IMR-90 (cell line): ENCODE data around the gene LIG1.

ENCODE experiments used
- BHLHE40 ChIP-seq: fragments of 150-350 bp; IDR thresholded peaks from 2 replicates; pipeline ENCODE4 v1.6.1; 2016; ENCODE audit warnings: mild to moderate bottlenecking, low read depth, low read length
- CHD1 ChIP-seq: IDR thresholded peaks from 2 replicates; pipeline ENCODE4 v1.6.1; 2012; ENCODE audit warnings: low read depth, low read length, improper control_type of control experiment
- CTCF ChIP-seq: conservative IDR thresholded peaks from 2 replicates; pipeline ENCODE4 v1.5.1; 2012; ENCODE audit warnings: mild to moderate bottlenecking, low read depth, low read length, improper control_type of control experiment
- FOS ChIP-seq: fragments of 150-350 bp; IDR thresholded peaks from 2 replicates; pipeline ENCODE4 v1.6.1; 2016; ENCODE audit warnings: low read depth, low read length
- MXI1 ChIP-seq: IDR thresholded peaks from 2 replicates; pipeline ENCODE4 v1.6.1; 2012; ENCODE audit warnings: low read depth, mild to moderate bottlenecking, low read length, moderate library complexity, borderline replicate concordance
- NFE2L2 ChIP-seq: fragments of 150-350 bp; IDR thresholded peaks from 2 replicates; pipeline ENCODE4 v1.6.1; 2016; ENCODE audit warnings: low read depth, mild to moderate bottlenecking, low read length
- POLR2A ChIP-seq: IDR thresholded peaks from 2 replicates; pipeline ENCODE4 v1.6.1; 2012; ENCODE audit warnings: mild to moderate bottlenecking, low read depth, low read length
- RAD21 ChIP-seq: IDR thresholded peaks from 2 replicates; pipeline ENCODE4 v1.6.1; 2012; ENCODE audit warnings: low read length, improper control_type of control experiment
- RCOR1 ChIP-seq: IDR thresholded peaks from 2 replicates; pipeline ENCODE4 v1.6.1; 2012; ENCODE audit warnings: mild to moderate bottlenecking, low read length, improper control_type of control experiment; ENCODE audit not compliant: insufficient replicate concordance
- SMC3 ChIP-seq: fragments of 150-350 bp; IDR thresholded peaks from 2 replicates; pipeline ENCODE4 v1.6.1; 2016; ENCODE audit warnings: low read depth, mild to moderate bottlenecking, antibody characterized with exemption, low read length, moderate library complexity
- USF2 ChIP-seq: fragments of 150-350 bp; IDR thresholded peaks from 2 replicates; pipeline ENCODE4 v1.6.1; 2017; ENCODE audit warnings: mild to moderate bottlenecking, antibody characterized with exemption, low read length, low read depth
- TF ChIP-seq, protein P1 (sequence below): fragments of 150-350 bp; IDR thresholded peaks from 2 replicates; pipeline ENCODE4 v1.6.1; 2016; ENCODE audit warnings: low read depth, mild to moderate bottlenecking, low read length, moderate library complexity, borderline replicate concordance

DNA sequence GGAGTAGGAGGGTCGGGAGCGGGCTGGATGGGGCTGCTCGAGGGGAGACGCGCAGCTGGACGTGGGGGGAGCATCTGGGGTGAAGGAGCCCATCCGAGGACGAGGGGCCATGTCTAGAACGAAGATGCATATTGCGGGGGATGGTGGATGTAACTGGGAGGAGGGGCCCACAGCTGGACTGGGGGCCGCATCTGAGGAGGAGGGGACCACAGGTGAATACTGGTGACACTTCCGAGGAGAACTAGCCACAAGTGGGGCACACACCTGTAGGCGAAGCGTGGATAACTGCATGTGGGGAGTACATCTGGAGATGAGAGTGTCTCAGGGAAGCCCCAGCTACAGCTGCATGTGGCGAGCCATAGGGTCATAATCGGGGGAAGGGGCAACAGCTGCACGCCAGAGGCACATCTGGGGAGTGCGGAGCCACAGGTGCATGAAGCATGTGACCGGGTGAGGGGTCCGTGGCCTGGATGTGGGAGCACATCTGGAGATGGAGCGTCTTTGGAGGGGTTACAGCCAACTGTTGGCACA lies 738 bp upstream of the LIG1 start:
- TF ChIP-seq NFE2L2 (no peak), POLR2A (no peak), CTCF (no peak), CHD1 (no peak), RCOR1 (no peak), BHLHE40 (no peak), SMC3 (no peak), RAD21 (no peak), USF2 (no peak), MXI1 (no peak), FOS (no peak)
- TF ChIP-seq, protein P1, sequence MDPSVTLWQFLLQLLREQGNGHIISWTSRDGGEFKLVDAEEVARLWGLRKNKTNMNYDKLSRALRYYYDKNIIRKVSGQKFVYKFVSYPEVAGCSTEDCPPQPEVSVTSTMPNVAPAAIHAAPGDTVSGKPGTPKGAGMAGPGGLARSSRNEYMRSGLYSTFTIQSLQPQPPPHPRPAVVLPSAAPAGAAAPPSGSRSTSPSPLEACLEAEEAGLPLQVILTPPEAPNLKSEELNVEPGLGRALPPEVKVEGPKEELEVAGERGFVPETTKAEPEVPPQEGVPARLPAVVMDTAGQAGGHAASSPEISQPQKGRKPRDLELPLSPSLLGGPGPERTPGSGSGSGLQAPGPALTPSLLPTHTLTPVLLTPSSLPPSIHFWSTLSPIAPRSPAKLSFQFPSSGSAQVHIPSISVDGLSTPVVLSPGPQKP: no peak
